OCI-LY1 (cell line): Measurements from ENCODE around the gene TMEM35B.

ENCODE experiments used
- CTCF ChIP-seq: fragments of 200-600 bp; sonication (generic), shearing (Covaris generic); IDR thresholded peaks from 2 replicates; pipeline ENCODE4 v1.5.1; 2017; ENCODE audit warnings: mild to moderate bottlenecking, antibody characterized with exemption, low read length, moderate library complexity, mixed read lengths
- EZH2 ChIP-seq: fragments of 200-600 bp; sonication (generic), shearing (Covaris generic); IDR thresholded peaks from 2 replicates; pipeline ENCODE4 v1.8.0; 2017; ENCODE audit warnings: borderline replicate concordance, mixed run types, mild to moderate bottlenecking, antibody characterized with exemption, low read length, moderate library complexity, mixed read lengths

- TF ChIP-seq CTCF: no peak
- no peak for TF ChIP-seq EZH2
These were observed 9.7 kb upstream of the TMEM35B start for GRCh38 chr1:34994878-34995277.
